Skin of body (tissue), 2 donors: Measurements from ENCODE around the gene E2F8. TPM values are rescaled to one million over a fixed set of nuclear protein-coding genes. Genes with fewer than 3 reads are reported as not detected.

ENCODE experiments used
- DNase-seq: peaks from one replicate; lab custom pipeline; 2025; lab: John Stamatoyannopoulos, UW
- total RNA-seq: library from RNA; depleted of rRNA; stranded (reverse); fragments of >200 nt; gene quantifications from one replicate; pipeline ENCODE4 v1.2.3, GENCODE V29; 2014

Gene E2F8
- total RNA-seq, 1 donor from 2014 or later, result 2.7 TPM

GRCh38 chr11:19225123-19225522 lies 15.6 kb downstream of the E2F8 start:
- DNase-seq, result no peak

GRCh38 chr11:19220903-19221724 lies 19.6 kb downstream of the E2F8 start:
- no peak for DNase-seq

- DNase-seq, result no peak
Observed at GRCh38 chr11:19218786-19219460, 21.8 kb downstream of the E2F8 start.

GRCh38 chr11:19218216-19218615 lies 22.5 kb downstream of the E2F8 start:
- no peak for DNase-seq

GRCh38 chr11:19216709-19217374 lies 23.9 kb downstream of the E2F8 start:
- DNase-seq, result no peak

- DNase-seq, result no peak
Observed at GRCh38 chr11:19216021-19216420, 24.7 kb downstream of the E2F8 start.

GRCh38 chr11:19209617-19210370 lies 31.0 kb downstream of the E2F8 start:
- DNase-seq, result no peak

DNA sequence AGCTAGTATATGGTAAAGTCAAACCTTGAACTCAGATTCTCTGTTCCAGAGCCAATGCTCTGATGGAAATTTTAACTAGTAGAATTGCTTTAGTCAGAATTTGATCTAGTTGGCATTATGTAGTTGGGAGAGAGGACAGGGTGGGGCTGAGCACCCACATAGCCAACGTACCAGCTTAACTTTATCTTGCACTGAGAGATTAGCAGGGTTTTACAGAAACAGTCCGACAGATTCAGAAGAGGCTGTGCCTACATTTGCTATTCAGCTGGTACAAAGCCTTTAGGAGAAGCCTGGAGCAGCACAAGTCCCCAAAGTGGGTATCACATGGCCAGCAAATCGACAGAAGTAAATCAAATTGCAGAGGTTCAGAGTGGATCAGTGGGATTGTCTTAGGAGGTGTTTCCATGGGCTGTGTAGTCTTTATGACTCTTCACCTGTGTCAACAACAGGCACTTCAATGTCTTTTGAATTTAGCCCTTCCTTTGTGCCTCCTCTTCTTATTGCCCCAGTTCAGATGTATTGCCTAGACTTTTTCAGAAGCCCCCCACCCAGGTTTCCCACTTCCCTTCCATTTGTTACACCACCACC lies 31.7 kb downstream of the E2F8 start:
- no peak for DNase-seq

- DNase-seq, result no peak
Observed at GRCh38 chr11:19208181-19208580, 32.6 kb downstream of the E2F8 start.

DNA sequence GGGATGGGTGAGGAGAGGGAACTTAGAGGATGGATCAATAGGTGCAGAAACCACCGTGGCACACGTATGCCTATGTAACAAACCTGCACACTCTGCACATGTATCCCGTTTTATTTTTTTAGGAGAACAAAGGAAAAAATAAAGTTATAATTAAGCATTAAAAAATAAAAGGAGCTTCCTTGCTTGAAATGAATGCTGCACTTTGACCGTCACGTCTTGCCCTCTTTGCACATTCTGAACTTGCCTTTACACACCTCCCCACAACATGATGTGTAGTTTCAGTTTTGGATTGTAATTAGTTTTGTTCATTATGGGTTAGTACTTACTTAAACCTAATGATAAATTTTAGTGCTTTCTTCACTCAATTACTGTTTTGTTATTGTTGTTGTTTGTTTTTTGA lies 35.9 kb downstream of the E2F8 start:
- no peak for DNase-seq

DNA sequence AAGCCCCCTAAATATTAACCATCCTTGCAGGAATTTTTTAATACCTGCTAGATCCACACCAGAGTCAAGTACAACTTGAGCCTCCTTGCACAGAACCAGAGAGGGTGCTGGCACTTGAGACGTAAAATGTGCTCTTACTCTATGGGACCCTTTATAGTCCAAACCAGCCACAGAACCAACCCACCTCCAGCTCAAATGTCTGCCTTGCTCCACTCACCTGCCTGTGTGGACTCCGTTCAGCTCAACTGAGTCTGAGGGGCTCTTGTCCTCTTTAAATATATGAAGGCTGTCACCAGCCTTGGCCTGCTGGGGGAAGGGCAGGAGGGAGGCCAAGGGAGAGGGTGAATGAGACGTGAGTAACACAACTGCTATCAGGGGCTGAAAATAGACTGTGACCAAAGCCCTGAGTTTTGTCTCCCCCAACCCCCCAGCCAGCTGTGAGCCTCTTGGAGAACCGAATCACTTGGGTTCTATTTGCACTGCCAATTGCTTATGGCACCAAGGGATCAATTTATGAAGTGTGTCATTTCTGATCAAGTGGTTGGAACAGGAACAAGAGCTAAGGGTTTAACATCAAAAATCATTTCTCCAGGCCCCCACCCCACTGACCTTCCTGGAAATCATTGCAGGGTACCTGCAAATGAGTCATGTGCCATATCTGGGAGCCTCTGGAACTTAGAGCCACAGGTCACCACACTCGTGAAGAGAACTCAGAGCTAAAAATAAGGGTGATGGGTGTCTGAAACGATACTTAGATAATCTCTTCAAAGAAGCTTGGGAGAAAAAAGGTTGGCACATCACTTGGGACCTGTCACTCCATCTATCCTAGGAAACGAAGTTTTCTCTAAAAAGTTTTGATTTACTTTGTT lies 38.8 kb downstream of the E2F8 start, which contains the start of gene CSRP3:
Gene CSRP3, minus strand, starts transcription at position 247 of the 869 bp plus-strand sequence. CDS start 9,535 bp downstream, outside the sequence.
- no peak for DNase-seq

DNA sequence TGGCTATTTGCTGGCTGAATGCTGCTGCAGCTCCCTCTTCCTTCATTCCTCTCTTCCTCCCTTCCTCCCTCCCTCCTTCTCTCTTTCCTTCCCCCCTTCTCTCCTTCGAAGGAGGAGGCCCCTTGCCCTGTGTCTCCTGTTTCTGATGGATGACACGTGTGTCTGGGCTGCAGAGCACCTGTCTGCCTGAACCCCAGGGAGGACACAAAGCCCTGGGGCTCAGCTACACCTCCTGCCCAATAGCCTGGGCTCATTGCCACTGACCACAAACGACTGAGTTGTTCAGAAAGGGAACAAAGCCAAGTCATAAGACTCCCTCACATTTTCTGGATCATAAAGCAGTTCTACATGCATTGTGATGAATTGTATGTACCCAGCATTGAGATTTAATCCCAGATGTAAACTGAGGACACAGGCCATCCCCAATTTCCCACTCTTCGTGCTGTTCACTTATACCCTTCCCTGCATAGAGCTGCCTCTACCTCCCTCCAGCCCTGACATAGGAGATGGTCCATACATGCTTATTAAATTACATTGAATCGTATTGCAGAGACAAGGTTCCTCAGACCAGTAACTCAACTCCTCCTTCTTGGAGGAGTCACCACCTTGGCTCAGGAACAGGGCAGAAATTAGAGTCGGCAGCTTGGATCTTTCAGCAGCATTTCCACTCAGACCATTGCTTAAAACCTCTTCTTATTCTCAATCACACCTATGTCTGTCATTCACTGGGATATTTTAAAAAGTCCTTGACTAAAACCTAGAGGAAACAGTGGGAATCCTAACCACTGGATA lies 40.1 kb downstream of the E2F8 start:
- no peak for DNase-seq

DNA sequence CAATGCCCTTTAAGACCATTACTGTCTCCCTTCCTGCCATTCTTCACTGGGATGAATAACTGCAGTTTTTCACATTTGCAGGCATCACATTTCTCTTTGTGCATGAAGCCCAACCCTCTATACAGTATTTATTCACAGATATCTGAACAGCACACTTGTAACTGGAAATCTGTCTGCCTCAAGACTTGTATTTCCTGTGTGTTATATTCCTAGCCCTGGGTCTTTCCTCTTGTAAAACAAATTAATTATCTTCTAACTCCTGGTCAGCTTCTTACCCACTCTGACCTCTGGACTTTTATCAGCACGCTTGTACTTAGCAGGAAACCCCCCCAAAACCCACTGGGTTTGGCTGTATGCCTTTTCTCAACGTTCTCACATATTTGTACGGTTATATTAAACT lies 41.0 kb downstream of the E2F8 start:
- DNase-seq, result no peak

DNA sequence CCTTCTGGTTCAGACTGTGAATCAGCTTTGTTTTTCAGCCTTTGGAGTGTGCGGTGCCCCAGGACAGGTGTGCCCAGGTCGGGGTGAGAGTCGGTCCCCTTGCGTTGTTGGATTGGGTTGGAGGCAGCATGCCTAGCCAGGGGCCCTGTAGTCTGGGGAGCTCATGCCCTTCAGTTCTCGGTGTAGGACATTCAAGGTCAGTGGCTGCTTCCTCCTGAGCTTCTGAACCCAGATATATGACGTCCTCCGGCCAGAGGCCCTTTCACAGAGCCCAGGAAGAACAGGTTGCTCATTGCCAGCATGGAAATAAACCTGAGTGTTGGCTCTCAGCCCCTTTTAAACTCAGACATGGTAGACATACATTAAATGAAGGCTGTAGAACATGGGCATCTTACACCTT lies 41.7 kb downstream of the E2F8 start:
- DNase-seq, result no peak

- no peak for DNase-seq
Observed at GRCh38 chr11:19196432-19196831, 44.3 kb downstream of the E2F8 start.

DNA sequence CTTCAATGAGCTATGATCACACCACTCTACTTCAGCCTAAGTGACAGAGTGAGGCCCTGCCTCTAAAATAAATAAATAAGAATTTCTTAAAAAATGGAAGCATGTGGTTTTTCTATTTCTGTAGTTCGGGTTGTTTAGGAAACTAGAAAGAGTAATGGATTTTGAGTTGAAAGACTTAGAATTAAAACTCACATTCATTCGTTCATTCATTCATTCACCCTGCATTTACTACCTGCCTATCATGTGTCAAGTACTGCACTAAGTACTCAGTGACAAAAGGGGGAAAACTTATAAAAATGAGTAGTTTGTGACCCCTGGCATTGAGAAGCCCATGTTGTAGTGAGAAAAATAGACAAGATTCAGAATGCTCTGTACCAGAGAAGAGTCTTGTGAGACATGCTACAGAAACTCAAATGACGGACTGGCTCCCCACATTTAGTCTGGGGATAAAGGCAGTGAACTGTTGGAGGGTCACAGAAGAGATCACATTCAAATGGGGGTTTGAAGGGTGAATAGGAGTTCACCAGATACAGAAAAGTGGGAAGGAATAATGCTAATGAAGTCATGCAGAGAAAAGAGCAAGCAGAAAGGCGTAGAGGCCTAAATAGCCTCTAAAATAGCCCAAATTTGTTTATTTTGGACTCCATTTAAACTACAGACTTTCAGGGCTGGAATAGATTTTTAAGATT lies 46.0 kb downstream of the E2F8 start:
- DNase-seq, result no peak

DNA sequence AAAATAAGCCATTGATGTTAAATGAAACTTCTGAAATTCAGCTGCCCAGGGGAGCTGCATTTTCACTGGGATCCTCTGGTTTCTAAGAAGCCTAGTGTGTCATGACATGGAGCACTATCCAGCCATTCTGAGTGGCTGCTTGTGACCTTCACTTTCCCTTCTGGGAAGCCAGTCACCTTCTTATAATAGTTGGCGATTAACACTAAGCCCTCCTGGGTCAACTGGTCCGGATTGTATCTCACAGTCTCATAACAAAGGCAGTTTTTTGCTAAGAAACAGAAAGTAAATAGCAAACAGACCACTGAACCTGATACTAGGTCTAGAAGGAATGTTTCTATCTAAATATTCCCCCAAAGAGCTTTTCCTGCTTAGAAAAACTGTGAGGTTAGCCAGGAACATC lies 46.8 kb downstream of the E2F8 start:
- DNase-seq, result no peak

GRCh38 chr11:19191530-19192169 lies 49.1 kb downstream of the E2F8 start:
- DNase-seq, result no peak
